ACC112 (cell line): ENCODE measurements around the gene CRYL1.

Experiments used
- H2AFZ ChIP-seq: fragments of 200-600 bp; sonication (generic); one replicate; pipeline ENCODE4 v1.6.0; 2017; ENCODE audit warnings: antibody characterized with exemption, low read length; ENCODE audit not compliant: unreplicated experiment
- H3K27ac ChIP-seq: fragments of 200-600 bp; sonication (generic); 2 replicates; pipeline ENCODE4 v1.5.1; 2014; ENCODE audit warnings: low read depth, mild to moderate bottlenecking, antibody characterized with exemption, low read length, moderate library complexity
- H3K27me3 ChIP-seq: fragments of 200-600 bp; sonication (generic); 2 replicates; pipeline ENCODE4 v1.6.1; 2014; ENCODE audit warnings: mild to moderate bottlenecking, antibody characterized with exemption, low read length, moderate library complexity, mixed read lengths; ENCODE audit not compliant: insufficient read depth
- H3K36me3 ChIP-seq: fragments of 200-600 bp; sonication (generic); 2 replicates; pipeline ENCODE4 v1.6.1; 2016; ENCODE audit warnings: mild to moderate bottlenecking, antibody characterized with exemption, low read length, moderate library complexity, mixed read lengths; ENCODE audit not compliant: insufficient read depth
- H3K4me1 ChIP-seq: fragments of 200-600 bp; sonication (generic); one replicate; pipeline ENCODE4 v1.6.1; 2016; ENCODE audit warnings: low read length, mixed read lengths; ENCODE audit not compliant: insufficient read depth, unreplicated experiment, control insufficient read depth
- H3K4me3 ChIP-seq: fragments of 200-600 bp; sonication (generic); 2 replicates; pipeline ENCODE4 v1.5.1; 2014; ENCODE audit warnings: mild to moderate bottlenecking, low read depth, low read length
- H3K79me2 ChIP-seq: fragments of 200-600 bp; sonication (generic); one replicate; pipeline ENCODE4 v1.6.0; 2016; ENCODE audit warnings: low read length; ENCODE audit not compliant: control insufficient read depth, unreplicated experiment, insufficient read depth

Gene CRYL1

DNA sequence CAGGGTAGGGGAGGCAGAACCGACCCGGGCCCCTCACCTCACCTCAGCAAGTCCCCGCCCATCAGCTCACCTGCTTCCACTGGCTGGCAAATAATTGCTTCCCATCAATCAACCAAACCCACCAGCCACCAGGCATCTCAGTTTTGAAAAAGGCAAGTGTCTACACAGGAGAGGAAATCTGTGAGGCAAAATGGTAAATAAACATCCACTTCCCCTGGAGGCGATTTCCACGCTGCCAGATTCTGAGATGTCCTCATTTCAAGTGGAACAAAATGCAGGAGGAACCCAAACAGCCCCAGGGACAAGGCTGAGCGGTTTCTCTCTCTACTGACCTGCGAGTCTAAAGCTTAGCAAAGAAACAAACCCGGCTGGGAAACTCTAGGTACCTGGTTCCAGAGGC, 117.5 kb downstream of the CRYL1 start:
- no peaks in the 10 kb centered on the region for H3K4me1 ChIP-seq
- H3K79me2 ChIP-seq, result no peaks in the 10 kb centered on the region
- no peak overlapping the region for H3K27ac ChIP-seq
- no peak overlapping the region for H2AFZ ChIP-seq
- H3K4me3 ChIP-seq, result no peak overlapping the region
- no peaks in the 10 kb centered on the region for H3K27me3 ChIP-seq
- H3K36me3 ChIP-seq, result no peaks in the 10 kb centered on the region

DNA sequence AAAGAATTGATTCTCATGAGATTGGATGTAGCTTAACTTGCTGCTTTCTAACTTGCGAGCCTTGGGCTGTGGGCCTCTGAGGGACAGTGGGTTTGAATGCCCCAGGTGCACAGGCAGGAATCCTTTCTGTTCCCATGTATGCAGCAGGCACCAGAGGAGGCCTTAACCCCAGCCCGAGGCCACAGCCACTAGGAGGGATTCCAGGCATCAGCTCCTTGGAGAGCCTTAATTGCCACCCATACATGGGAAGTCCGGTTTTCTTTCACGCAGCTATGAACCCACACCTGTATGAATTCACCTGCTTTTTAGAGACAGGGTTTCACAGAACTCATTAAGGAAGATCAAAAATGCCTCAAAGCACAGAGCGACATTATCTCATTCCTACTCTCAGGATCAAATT, 117.9 kb downstream of the CRYL1 start:
- Histone ChIP-seq H2AFZ (no peak overlapping the region), H3K27me3 (no peaks in the 10 kb centered on the region), H3K27ac (no peak overlapping the region), H3K4me3 (no peak overlapping the region), H3K79me2 (no peaks in the 10 kb centered on the region), H3K36me3 (no peaks in the 10 kb centered on the region), H3K4me1 (no peaks in the 10 kb centered on the region)

DNA sequence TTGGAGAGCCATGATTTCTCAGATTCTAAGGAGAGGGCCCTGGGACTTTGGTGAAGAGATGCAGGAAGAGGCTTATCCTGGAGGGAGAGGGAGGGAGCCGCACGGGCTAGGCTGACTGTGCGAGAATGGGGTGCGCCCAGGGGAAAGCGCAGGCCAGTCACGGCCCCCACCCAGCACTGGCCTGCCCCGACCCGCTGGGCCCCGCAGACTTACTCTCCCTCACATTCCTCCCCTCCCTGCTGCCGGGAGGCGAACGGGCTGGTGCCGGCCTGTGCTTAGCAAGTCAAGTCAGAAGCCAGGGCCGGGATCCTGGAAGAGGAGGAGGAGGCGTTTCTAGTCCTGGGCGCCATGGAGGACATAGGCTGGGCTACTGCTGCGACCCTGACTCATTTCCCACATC, 120.0 kb downstream of the CRYL1 start:
- Histone ChIP-seq H3K79me2 (no peaks in the 10 kb centered on the region), H3K27ac (no peak overlapping the region), H2AFZ (no peak overlapping the region), H3K27me3 (no peaks in the 10 kb centered on the region), H3K36me3 (no peaks in the 10 kb centered on the region), H3K4me3 (no peak overlapping the region), H3K4me1 (no peaks in the 10 kb centered on the region)

DNA sequence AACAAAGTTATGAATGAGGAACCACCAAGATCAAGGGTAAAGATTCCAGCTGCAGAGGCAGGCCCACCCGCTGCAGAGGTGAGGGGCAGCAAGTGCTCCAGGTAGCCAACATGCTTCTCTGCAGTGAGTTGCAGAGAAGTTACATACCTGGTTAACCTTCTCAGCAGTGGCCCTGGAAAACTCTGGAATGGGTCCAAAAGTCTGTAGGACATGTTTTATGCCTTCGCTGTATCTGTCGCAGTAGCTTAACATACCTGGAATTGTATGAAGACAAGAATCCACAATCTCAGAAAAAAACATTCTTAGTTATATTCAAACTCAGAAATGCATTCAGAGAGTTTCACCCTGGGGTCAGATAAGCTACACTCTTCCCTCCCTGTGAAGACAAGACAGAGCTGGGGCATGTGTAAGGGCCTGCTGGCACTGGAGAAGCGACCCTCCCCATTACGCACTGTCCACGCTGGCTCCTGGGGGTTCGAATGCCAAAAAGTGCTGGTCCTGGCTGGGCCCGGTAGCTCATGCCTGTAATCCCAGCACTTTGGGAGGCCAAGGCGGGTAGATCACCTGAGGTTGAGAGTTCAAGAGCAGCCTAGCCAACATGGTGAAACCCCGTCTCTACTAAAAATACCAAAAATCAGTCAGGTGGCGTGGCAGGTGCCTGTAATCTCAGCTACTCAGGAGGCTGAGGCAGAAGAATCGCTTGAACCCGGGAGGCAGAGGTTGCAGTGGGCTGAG, 121.0 kb downstream of the CRYL1 start:
- no peaks in the 10 kb centered on the region for H3K27me3 ChIP-seq
- no peaks in the 10 kb centered on the region for H3K79me2 ChIP-seq
- no peaks in the 10 kb centered on the region for H3K4me1 ChIP-seq
- no peak overlapping the region for H3K4me3 ChIP-seq
- no peaks in the 10 kb centered on the region for H3K36me3 ChIP-seq
- H2AFZ ChIP-seq, result no peak overlapping the region
- no peak overlapping the region for H3K27ac ChIP-seq

DNA sequence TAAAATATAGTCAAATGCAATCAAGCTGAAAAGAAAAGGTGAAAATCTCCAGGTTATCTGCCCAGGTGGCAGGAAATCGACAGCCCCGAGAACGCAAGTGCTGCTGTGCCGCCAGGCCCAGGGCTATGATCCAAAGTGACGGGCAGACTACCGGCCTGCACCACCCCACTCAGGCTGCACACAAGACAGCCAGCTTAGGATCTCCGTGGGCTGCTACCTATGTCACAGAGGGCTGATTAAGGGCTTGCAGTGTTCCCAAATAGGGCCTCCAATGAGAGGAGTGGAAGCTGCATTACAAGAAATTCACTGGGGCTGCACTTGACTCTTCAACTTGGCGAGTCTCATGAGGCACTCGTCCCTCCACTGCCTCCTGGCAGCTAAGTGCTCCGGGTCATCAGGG, 121.8 kb downstream of the CRYL1 start:
- H3K4me1 ChIP-seq, result no peaks in the 10 kb centered on the region
- H2AFZ ChIP-seq, result no peak overlapping the region
- H3K27ac ChIP-seq, result no peak overlapping the region
- H3K27me3 ChIP-seq, result no peaks in the 10 kb centered on the region
- H3K36me3 ChIP-seq, result no peaks in the 10 kb centered on the region
- H3K79me2 ChIP-seq, result no peaks in the 10 kb centered on the region
- no peak overlapping the region for H3K4me3 ChIP-seq

DNA sequence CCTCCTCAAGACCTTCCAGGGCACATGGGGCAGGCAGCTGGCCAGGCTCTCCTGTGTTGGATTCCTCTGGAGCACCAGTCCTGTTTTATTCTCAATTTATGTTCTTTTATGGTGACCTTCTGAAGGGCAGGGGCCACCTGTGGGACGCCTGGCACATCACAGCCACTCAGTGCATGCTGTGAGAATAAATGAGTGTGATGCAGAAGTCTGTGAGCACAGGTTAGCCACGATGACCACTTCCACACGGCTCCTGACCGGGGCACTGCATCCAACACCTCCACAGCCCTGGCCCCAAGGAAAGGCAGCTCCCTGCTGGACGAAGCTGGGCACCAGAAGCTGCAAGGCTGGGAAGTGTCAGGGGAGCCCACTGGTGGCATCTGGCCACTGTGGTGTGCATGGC, 122.8 kb downstream of the CRYL1 start:
- H3K27me3 ChIP-seq, result no peaks in the 10 kb centered on the region
- no peak overlapping the region for H3K27ac ChIP-seq

DNA sequence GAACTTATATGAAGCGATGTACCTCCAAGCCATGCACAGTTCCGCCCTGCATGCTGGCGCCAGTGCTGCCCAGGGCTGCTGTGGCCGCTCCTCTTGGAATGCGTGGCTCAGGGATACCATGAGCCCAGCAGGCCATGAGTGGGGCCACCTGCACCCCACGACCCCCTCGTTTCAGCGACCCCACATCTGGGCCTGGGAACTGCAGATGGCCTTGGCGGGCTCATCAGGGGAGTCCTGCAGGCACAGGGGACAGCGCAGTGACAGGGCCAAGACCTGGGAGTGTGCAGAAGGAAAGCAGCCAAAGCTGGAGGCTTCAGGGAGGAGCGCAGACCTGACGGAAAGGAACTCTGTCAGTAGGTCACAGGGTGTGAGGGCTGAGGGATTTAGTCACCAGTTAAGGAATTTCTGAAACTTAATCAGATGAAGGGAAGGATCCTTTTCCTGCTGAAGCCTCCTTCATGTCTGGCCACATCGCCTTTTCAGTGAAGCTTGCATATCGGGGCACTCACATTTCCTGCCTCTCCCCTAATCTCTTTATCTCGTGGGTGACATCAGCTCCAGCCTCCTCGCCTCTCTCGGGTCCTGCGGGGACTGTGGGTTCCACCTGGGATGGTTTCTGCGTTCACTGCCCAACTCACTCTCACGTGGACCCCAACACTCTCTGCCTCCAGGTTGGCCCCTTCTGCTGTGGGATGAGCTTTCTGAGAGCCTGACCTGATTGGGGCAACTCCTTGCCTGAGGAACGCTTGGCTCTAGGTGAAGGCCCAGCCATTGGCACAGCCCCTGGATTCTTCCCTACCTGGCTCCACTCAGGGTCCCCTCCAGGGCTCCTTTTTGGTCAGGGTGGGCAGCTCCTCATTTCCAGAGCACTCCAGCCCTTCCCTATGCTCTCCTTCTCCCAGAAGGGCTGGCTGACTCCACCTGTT, 123.5 kb downstream of the CRYL1 start:
- H3K4me3 ChIP-seq, result no peak overlapping the region
- H2AFZ ChIP-seq, result no peak overlapping the region
- no peaks in the 10 kb centered on the region for H3K79me2 ChIP-seq

More for the DNA sequence above, 122.8 kb downstream of the CRYL1 start:
- Histone ChIP-seq H3K4me1 (no peaks in the 10 kb centered on the region), H3K36me3 (no peaks in the 10 kb centered on the region), H3K79me2 (no peaks in the 10 kb centered on the region), H3K4me3 (no peak overlapping the region), H2AFZ (no peak overlapping the region)

DNA sequence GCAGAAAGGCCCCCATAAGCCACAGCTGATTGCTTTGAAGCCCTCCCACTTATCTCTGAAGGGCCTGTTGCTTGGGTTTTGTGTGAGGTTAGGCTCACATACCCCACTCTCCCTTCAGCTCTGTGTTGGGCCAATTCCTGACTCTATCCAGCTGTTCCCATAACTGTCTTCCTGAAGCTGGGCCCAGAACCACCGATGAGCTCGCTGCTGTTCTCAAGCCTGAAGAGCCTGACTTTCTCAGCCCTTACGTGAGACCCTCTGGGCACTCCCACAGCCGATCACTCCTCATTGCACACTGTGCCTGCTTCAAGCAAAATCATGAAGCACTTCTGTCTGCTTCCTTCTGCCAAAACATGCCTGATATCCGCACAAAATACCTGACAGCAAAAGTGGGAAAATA, 124.1 kb downstream of the CRYL1 start:
- H3K4me1 ChIP-seq, result no peaks in the 10 kb centered on the region
- no peak overlapping the region for H3K4me3 ChIP-seq
- H3K36me3 ChIP-seq, result no peaks in the 10 kb centered on the region
- H3K79me2 ChIP-seq, result no peaks in the 10 kb centered on the region
- H3K27me3 ChIP-seq, result no peaks in the 10 kb centered on the region
- H2AFZ ChIP-seq, result no peak overlapping the region
- H3K27ac ChIP-seq, result no peak overlapping the region

More for the DNA sequence above, 123.5 kb downstream of the CRYL1 start:
- Histone ChIP-seq H3K36me3 (no peaks in the 10 kb centered on the region), H3K4me1 (no peaks in the 10 kb centered on the region), H3K27me3 (no peaks in the 10 kb centered on the region), H3K27ac (no peak overlapping the region)

DNA sequence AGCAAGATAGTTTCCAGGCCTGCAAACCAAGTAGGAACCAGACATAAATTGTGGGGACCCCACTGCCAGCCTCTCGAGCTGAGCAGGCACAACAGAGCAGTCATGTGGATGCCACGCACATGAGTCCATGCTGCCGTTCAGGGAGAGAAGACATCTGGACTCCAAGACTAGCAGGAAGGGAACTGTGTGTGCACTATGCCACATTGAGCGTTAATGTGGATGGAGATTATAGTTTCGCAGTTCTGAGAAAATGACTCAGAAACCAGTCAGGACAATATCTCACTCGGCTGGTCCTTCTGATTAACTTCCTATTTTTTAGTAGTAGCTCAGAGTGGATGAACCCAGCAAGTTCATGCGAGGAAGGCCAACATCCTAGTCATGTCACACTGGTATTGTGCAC, 124.9 kb downstream of the CRYL1 start:
- Histone ChIP-seq H3K27ac (no peak overlapping the region), H3K36me3 (no peaks in the 10 kb centered on the region), H3K4me1 (no peaks in the 10 kb centered on the region), H2AFZ (no peak overlapping the region), H3K4me3 (no peak overlapping the region), H3K27me3 (no peaks in the 10 kb centered on the region), H3K79me2 (no peaks in the 10 kb centered on the region)

DNA sequence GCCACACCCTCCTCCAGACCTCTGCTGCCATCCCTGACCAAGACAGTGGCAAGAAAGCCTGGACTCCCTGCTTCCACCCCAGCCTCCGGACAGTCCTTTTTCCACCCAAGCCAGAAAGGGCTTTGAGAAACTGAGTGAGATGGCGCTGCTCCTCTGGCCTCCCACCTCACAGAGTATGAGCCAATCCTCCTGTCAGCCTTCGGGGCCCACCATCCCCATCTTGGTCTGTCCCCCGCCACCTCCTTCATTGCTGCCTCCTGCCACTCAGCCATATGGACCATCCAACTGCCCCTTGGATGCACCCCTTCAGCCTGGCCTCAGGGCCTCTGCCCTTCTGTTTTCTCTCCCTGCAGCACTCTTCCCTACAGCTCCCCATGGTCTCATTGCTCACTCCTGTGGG, 125.7 kb downstream of the CRYL1 start:
- no peaks in the 10 kb centered on the region for H3K27me3 ChIP-seq

DNA sequence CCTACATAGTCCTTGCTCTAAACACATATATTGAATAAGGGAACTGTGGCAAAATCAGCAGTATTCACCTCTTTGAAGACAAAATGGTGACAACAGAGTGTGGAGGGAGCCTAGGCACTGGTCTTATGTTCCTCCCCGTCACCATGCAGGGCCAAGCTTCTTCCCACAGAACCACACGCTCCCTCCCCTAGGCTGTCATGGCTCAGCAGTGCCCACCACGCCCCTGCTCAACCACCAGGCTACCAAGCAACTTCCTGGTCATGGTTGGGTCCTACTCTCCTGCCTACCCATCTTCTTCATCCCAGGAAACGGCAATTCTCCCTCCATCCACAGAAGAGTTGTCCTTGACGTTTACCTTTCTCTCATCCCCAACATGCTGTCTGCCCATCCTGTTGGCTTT, 126.1 kb downstream of the CRYL1 start:
- Histone ChIP-seq H3K4me3 (no peak overlapping the region), H3K36me3 (no peaks in the 10 kb centered on the region), H2AFZ (no peak overlapping the region), H3K79me2 (no peaks in the 10 kb centered on the region), H3K4me1 (no peaks in the 10 kb centered on the region), H3K27ac (no peak overlapping the region), H3K27me3 (no peaks in the 10 kb centered on the region)

More for the DNA sequence above, 125.7 kb downstream of the CRYL1 start:
- Histone ChIP-seq H2AFZ (no peak overlapping the region), H3K27ac (no peak overlapping the region), H3K36me3 (no peaks in the 10 kb centered on the region), H3K79me2 (no peaks in the 10 kb centered on the region), H3K4me1 (no peaks in the 10 kb centered on the region), H3K4me3 (no peak overlapping the region)
